Effector CD8-positive, alpha-beta T cell (primary cell): ENCODE measurements around the gene STPG4.

Experiments used
- DNase-seq: peaks from one replicate; lab custom pipeline; 2025; lab: John Stamatoyannopoulos, UW

The STPG4 gene

DNA sequence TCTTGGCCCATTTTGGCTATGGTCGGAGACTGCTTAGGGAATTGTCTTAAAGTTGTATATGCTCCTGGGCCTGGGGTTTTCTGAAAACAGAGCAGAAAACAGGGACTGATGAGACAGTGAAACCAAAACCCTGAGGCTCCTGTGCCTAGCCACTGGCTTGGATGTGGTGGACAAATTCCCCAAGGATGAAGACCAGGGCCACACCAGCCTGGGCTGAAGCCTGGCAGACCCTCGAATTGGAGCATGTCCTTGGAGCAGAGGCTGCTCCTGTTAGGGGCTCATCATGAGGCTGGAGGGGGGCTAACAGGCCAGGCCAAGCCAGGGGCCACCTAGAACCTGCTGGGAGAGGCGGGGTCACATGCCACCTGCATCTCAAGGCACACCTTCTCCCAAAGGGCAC lies 68.1 kb downstream of the STPG4 start:
- DNase-seq: no peak

DNA sequence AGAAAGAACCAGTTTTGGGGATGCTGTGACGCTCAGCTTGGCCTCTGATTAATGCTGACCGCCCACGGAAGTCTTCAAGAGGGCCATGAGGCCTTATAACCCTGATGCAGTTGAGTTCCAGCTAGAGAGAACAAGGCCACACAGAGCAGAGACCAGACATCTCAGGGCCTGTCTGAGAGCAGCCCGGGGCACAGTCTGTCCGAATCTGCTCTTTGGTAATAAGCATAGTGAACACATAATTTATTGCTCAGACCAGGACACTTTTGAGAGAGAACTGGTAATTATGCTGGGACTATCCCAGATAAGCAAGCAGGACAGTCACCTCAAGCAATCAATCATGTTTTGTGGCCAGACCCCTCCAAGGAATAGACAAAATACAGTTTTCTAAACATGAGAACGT lies 68.5 kb downstream of the STPG4 start:
- no peak for DNase-seq

DNA sequence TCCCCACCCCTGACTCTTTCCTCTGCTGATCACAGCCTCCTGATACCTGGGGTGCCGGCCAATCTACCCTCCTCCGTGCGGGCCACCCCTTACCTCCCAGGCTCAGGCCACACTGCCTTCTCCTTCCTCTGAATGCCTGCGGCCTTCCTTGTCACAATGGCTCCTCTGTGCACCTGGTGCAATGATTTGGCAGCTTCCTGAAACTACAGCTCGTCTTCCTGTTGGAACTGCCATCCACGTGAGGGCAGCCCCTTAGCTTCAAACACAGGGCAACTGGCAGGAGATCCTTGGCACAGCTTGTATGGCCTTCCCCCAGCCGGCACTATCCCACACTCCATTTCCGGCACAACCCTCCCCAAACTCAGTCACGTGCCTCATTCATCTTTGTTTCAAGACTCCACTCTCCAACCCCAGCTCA lies 69.0 kb downstream of the STPG4 start:
- DNase-seq: no peak

DNA sequence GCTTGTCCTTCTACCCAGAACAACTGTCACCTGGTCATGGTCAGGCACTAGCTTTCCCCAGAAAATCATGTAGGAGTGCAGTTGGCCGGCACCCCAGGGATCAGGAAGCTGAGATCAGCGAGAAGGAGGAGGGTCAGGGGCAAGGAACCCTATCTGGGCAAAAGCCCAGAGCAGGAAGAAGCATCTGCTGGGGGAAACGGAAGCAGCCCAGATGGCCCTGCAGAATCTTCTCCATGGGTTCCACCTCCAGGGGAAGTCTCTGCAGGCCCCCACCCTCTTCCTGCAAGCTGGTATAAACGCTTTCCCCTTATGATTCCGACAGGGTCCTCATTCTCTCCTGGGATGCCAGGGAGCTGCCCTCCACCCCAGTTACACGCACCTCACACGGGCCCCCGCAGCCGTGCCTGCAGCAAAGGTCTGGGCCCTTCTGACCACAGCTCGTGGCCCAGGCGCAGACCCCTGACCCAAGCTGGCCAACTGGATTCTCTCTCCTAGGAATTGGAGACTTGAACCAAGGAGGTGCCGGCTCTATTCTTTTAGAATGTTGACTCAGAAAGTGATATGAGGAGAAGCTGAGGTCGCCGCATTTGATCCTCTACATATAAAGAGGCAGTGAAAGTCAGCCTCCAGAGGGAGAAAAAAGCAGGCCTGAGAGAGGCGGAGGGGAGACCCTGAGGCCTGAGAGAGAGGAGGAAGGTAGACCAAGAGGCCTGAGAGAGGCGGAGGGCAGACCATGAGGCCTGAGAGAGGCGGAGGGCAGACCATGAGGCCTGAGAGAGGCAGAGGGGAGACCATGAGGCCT lies 71.0 kb downstream of the STPG4 start:
- no peak for DNase-seq

GRCh38 chr2:47083485-47083884 lies 71.6 kb downstream of the STPG4 start:
- DNase-seq: no peak

GRCh38 chr2:47083005-47083404 lies 72.1 kb downstream of the STPG4 start:
- DNase-seq: no peak

DNA sequence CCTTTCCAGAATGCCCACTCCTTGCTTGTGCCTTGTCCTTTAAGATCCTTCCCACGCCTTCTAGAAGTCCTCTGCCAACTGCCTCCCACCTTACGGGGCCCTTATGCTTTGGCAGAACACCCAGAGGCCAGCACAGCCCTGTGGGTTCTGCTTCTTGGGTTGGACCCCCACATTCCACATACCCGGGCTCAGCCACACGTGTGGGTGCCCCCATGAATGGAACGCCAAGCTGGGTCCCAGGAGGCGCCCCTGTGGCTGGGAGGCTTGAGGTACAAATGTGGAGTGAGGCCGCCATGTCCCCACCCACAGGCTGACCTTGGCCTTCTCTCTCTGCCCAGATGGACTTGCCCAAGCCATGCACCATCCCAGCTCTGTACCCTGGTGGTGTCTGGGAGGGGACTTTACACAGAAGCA lies 74.2 kb downstream of the STPG4 start:
- no peak for DNase-seq

- DNase-seq: no peak
Observed at GRCh38 chr2:47079515-47080412, 75.3 kb downstream of the STPG4 start.

DNA sequence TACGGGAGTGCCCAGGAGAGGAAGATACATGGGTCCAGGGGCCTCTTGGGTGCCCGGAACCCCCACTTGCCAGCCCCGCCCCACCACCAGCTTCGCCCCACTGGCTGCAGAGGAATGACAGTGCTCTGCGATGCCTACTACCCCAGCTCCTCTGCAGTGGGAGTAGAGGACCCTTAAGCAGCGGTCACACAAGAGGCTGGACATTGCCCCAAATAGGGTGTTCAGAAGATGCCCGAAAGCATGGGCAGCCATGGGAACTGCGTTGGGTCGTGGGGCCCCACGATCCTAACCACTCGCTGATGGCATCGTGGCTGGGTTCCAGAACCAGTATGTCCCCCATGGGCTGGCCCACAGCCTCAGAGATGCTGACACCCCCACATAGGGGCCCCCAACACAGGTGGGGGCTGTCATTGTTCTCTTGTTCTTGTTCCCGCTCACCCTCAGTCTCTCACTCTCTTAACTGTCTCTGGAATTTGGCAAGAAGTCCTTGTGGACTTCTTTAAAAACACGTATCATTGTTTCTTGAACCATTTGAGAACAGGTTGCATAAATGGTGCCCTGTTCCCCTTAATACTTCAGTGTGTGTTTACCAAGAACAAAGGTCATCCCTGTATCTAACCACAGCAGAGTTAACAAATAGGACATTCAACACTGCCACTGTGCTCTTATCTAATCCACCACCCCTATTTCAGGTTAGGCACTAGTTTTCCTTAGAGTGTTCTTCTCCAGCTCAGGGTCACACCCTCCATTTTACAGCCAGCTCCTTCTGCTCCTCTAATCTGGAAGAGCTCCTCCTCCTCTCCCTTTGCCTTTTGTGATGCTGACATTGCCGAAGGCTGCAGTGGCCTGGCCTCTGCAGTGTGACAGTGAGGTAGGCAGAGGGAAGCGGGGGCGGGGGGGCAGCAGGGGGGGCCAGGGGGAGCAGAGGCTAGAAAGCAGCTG lies 76.3 kb downstream of the STPG4 start:
- no peak for DNase-seq

GRCh38 chr2:47077442-47078117 lies 77.5 kb downstream of the STPG4 start:
- no peak for DNase-seq

GRCh38 chr2:47076586-47077441 lies 78.3 kb downstream of the STPG4 start:
- no peak for DNase-seq

GRCh38 chr2:47076126-47076506 lies 79.0 kb downstream of the STPG4 start:
- no peak for DNase-seq

DNA sequence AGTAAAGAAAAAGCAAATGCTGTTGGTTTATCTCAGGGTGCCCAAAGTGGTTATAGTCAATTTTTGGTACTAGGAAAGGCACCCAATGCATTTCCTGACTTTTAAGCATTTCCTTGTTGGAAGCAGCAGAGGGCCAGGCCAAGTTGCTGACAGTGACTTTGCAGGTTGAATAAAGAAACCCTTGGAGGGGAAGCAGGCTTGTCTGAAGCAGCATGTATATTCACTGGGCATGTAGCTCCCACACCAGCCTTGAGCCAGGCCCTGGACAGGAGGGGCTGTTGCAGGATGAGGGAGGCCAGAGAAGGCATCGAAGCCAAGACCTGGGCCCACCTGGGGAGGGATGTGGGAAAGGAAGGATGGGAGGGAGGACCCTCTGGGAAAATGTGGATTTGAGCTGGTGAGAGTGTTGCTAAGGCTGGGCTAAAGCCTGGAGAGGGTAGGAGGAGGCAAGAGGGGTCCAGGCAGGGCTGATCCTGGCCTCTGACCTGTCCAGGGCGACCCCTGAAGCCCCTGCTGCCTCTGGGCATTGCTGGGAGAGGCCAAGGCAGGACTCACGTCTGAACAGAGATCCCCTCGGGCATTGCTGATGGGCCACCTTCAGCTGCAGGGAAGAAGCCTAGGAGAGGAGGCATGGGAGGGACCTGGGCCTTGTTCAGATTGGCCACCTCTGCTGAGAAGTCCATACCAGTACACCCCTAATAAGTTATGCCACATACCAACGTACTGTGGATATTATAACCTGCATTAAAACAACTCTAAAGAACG lies 79.6 kb downstream of the STPG4 start:
- no peak for DNase-seq

DNA sequence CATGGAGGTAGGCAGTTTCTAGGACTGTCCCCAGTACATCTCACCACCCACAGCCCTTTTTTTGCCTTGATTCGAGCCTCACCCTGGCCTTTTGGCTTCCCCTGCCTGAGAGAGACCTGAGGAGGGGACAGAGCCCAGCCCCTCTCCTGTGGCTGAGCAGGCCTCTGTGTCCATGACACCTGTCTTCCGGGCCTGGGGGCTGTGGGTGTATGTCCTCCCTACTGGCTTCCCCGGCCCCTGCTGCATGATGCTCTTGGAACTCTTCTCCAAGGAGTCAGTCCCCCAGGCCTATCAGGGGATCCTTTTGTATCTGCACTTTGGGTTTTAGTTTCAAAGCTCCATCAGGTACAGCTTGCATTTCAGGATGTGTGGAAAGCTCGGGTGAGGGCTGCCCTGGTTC lies 80.4 kb downstream of the STPG4 start:
- DNase-seq: no peak

DNA sequence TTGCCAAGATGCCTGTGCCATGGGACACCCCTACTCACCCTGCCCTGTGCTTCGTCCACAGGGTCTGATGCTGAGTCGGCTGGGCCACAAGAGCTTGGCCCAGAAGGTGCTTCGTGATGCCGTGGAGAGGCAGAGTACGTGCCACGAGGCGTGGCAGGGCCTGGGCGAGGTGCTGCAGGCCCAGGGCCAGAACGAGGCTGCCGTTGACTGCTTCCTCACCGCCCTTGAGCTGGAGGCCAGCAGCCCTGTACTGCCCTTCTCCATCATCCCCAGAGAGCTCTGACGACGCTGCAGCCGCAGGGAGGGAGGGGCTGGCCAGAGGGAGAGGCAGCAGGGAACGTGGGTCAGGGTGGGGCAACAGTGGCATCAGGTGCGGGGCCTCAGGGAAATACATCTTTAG lies 81.5 kb downstream of the STPG4 start:
- no peak for DNase-seq

- no peak for DNase-seq
Observed at GRCh38 chr2:47073217-47073616, 81.9 kb downstream of the STPG4 start.

DNA sequence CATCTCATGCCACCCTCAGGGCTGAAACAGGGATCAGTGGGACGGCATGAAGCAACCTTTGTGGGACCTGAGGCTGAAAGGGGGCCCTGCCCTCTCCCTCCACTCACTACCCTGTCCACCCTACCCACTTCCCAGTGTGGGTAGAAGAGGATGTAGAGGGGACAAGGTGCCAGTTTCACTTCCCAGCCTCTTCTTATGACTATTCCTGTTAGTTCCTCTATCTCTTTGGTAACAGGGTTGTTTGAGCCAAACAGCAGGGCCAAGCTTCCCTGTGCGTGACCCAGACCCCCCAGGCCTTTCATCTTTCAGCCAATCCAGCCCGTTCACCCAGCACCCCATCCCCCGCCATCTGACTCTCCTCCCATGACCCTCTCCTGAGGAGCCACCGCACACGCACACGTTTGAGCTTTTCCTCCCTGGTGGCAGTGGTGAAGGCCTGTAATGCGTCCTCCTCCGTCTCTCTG lies 82.3 kb downstream of the STPG4 start:
- no peak for DNase-seq

DNA sequence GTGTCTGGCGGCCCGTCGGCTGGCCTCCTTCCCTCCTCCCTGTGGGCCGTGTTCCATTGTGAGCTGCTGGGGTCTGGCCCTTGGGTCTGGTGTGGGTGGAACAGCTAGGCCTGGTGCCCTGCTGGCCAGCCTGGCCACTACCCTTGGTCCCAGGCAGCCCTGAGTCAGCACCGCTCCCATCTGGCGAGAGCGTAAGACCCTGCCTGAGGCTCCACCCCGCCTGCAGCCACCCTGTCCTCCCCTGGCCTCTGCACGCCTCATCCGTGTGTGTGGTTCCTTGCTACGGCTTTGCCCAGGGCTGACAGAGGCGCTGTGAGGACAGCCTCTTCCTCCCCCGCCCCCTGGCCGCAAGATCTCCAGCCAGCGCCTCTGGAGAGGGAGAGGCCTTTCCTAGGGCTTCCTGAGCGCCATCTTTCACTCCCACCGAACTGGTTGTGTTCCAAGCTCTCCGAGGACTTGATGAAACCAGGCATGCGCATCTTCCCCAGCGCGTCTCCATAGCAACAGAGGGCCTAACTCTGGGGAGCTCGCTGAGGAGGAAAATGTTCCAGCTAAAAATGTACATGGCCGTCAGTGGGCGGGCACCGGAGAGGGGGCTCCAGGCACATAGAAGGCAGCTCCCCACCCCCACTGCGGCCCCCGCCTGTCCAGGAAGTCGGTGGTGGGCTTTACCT lies 83.0 kb downstream of the STPG4 start:
- DNase-seq: no peak
